HG03095 (cell line): ENCODE measurements around the gene OVCA2.

Source experiments
- ATAC-seq: cut with Tn5 transposase; IDR thresholded peaks from one replicate; pipeline ENCODE4 v1.9.1; 2021; ENCODE audit warnings: moderate library complexity; ENCODE audit not compliant: unreplicated experiment

The OVCA2 gene

GRCh38 chr17:2084036-2084765 lies 42.4 kb downstream of the OVCA2 start:
- ATAC-seq: no peak

GRCh38 chr17:2084766-2085647 lies 43.2 kb downstream of the OVCA2 start:
- no peak for ATAC-seq

- no peak for ATAC-seq
Observed at GRCh38 chr17:2085648-2085949, 43.8 kb downstream of the OVCA2 start.

DNA sequence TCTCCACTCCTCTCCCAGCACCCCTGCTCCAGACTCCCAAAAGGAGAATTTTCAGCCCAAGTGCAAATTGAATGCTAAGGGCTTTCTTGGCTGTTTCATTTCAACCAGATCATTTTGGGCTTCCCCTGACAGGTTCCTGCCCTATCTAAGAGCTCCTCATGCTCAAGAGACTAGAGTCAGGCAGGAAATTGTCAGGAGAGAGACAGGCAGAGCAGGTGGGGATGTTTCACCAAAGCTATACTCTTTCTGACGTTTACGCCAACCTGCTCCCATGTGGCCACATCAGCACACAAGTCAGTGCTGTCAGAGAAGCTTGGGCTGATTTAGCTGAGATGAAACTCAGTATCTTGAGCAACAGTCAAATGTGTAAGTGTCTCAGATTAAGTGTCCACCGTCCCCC lies 44.5 kb downstream of the OVCA2 start:
- no peak for ATAC-seq

GRCh38 chr17:2087597-2088211 lies 45.9 kb downstream of the OVCA2 start:
- ATAC-seq: peak; percentile 43

GRCh38 chr17:2089021-2089422 lies 47.2 kb downstream of the OVCA2 start:
- ATAC-seq: peak; percentile 16

DNA sequence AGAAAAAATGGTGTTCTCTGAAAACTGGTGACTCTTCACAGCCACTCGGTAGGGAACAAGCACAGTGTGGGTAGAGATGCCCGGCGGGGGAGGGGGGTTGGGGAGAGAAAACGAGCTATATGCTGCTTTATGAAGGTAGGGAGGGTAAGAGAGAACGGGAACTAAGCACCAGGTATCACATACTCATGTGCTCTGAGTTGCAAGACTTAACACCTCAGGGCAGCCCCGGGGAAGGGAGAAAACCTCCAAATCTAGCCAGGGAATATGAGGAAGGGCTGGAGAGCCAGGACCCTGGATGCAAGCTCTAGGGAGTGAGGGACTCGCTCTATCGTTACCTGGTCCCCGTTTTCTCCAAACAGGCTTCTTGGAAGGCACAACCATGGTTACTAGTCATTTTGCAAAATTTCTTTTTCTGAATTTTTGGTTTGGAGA lies 48.4 kb downstream of the OVCA2 start:
- no peak for ATAC-seq

DNA sequence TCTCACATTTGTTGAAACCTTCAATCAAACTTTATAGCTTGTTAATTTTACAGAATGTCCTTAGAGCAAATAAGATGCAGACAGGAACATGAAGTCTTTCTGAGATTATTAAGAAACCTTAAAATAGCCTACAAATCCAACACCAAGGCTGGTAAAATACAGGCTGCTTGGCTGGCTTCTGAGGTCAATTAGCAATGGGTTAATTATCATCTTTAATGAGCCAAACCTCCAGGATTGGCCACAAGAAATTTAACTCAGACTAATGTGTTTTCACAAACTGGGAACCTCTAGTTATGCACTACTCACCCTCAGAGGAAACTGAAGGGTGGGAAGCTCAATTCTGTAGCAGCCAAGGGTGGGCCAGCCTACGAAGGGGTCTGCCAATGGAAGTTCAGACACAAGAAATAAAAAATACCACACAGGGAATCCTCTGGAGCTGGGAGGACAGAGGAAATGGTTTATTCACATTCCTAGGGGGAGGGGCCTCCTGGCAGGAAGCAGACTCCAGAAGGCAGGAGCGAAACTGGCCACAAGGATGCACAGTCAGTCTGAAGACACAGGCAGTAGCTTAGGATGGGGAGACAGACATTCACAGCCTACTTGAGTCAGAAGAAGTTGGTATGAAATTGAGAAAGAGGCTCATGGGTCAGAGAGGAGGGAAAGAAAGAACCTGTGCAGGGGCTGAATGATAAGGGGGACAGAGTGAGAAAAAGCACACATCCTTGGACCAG lies 49.1 kb downstream of the OVCA2 start:
- ATAC-seq: no peak

DNA sequence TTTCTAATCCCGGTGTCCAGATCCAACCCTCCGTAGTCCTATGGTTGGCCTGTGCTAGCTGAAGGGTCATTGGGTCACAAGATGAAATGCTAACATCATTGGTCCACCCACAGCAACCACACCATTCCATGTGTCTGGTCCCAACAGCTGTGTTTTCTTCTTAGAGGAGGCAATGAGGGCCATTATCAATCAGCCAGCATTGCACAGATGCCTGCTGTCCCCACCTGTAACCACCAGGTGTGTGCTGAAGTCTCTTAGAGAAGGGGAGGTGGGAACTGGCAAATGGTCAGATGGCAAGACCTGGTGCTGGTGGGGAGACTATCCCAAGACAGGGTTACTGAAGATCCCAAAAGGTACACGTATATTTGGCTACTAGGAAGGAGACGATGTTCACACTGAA lies 50.4 kb downstream of the OVCA2 start:
- ATAC-seq: no peak
